ENCODE results near the gene BHLHA15. TPM values are rescaled to one million over a fixed set of nuclear protein-coding genes. Genes with fewer than 3 reads are reported as not detected.

BHLHA15 gene
- total RNA-seq, 1 experiment from 2014 or later: 5.2 TPM

GRCh38 chr7:98204670-98205069 is 6.6 kb upstream of the BHLHA15 start:
- Histone ChIP-seq H3K27ac (ENCODE audit: low read depth, low read length) (no peak overlapping the region), H4K20me1 (ENCODE audit: insufficient read depth) (no peaks in the 10 kb centered on the region), H3K4me3 (replicated peaks in 1 of 2; ENCODE audit: low read depth in 1 of 2, low read length in 2 of 2) (no peak overlapping the region), H3K36me3 (ENCODE audit: control insufficient read depth in 1 of 2, insufficient read depth in 2 of 2, low read length in 2 of 2) (peaks cover 0 to 2% of the 10 kb centered on the region in 2 experiments; a peak in 1 of 4 replicates), H3K79me2 (ENCODE audit: insufficient read depth, low read length) (0 out of 2 replicates have a peak, but pooled peaks cover 3% of the 10 kb centered on the region), H3K9ac (ENCODE audit: low read length) (no peak overlapping the region), H3K27me3 (ENCODE audit: insufficient read depth, low read length) (no peaks in the 10 kb centered on the region), H3K9me3 (ENCODE audit: control insufficient read depth in 1 of 2, insufficient read depth in 1 of 2, low read depth in 1 of 2, low read length in 2 of 2) (no peaks in the 10 kb centered on the region), H2AFZ (ENCODE audit: low read depth, low read length, poor library complexity, severe bottlenecking) (no peak overlapping the region), H3K4me1 (ENCODE audit: control insufficient read depth in 1 of 2, insufficient read depth in 2 of 2, low read length in 2 of 2) (no peaks in the 10 kb centered on the region), H3K4me2 (ENCODE audit: low read length) (no peak overlapping the region), H3K9me2 (ENCODE audit: insufficient read depth) (no peaks in the 10 kb centered on the region)
- CTCF ChIA-PET: interaction anchor here (0.8 kb wide), 1 partner anchor 183 kb away, joined by 3 read pairs; no protein-coding TSS in a partner anchor
- ATAC-seq (no peak), DNase-seq (ENCODE audit: low read depth, low spot score) (no peak)
- RAD21 ChIA-PET (ENCODE audit: low non-redundant PET in 1 of 2, low total read pairs in 2 of 2, uncharacterized antibody in 2 of 2, unreplicated experiment in 2 of 2): no interaction called here
- intact Hi-C loops (cut with micrococcal nuclease): no loop called here
- BruUV-seq (replicated peaks): no TSS peak
- TF ChIP-seq JUND (IDR thresholded peaks at IDR 0.05): no peak
- no peak for TF ChIP-seq REST (IDR thresholded peaks at IDR 0.05; ENCODE audit: low read depth)
- POLR2A ChIA-PET: no interaction called here

GRCh38 chr7:98205162-98205845 is 5.9 kb upstream of the BHLHA15 start:
- no peak overlapping the region for H3K4me3 ChIP-seq (replicated peaks in 1 of 2; ENCODE audit: low read depth in 1 of 2, low read length in 2 of 2)
- H3K4me2 ChIP-seq (ENCODE audit: low read length): no peak overlapping the region
- H3K9me2 ChIP-seq (ENCODE audit: insufficient read depth): no peaks in the 10 kb centered on the region
- CTCF ChIA-PET: no interaction called here
- H3K79me2 ChIP-seq (ENCODE audit: insufficient read depth, low read length): 0 out of 2 replicates have a peak, but pooled peaks cover under 1% of the 10 kb centered on the region
- no TSS peak for BruUV-seq (replicated peaks)
- ATAC-seq (no peak), DNase-seq (ENCODE audit: low read depth, low spot score) (no peak)
- H3K27me3 ChIP-seq (ENCODE audit: insufficient read depth, low read length): no peaks in the 10 kb centered on the region
- POLR2A ChIA-PET: no interaction called here
- RAD21 ChIA-PET (ENCODE audit: low non-redundant PET in 1 of 2, low total read pairs in 2 of 2, uncharacterized antibody in 2 of 2, unreplicated experiment in 2 of 2): no interaction called here
- no peak overlapping the region for H2AFZ ChIP-seq (ENCODE audit: low read depth, low read length, poor library complexity, severe bottlenecking)
- H3K27ac ChIP-seq (ENCODE audit: low read depth, low read length): no peak overlapping the region
- no peak overlapping the region for H3K9ac ChIP-seq (ENCODE audit: low read length)
- H3K4me1 ChIP-seq (ENCODE audit: control insufficient read depth in 1 of 2, insufficient read depth in 2 of 2, low read length in 2 of 2): no peaks in the 10 kb centered on the region
- peaks cover 0 to 2% of the 10 kb centered on the region in 2 experiments; a peak in 1 of 4 replicates for H3K36me3 ChIP-seq (ENCODE audit: control insufficient read depth in 1 of 2, insufficient read depth in 2 of 2, low read length in 2 of 2)
- intact Hi-C loops (cut with micrococcal nuclease): no loop called here
- H3K9me3 ChIP-seq (ENCODE audit: control insufficient read depth in 1 of 2, insufficient read depth in 1 of 2, low read depth in 1 of 2, low read length in 2 of 2): no peaks in the 10 kb centered on the region
- H4K20me1 ChIP-seq (ENCODE audit: insufficient read depth): no peaks in the 10 kb centered on the region
- no peak for TF ChIP-seq REST (IDR thresholded peaks at IDR 0.05; ENCODE audit: low read depth)
- TF ChIP-seq SRF (IDR thresholded peaks at IDR 0.05; ENCODE audit: low read depth): no peak
- TF ChIP-seq EZH2phosphoT487 (IDR thresholded peaks at IDR 0.05; ENCODE audit: borderline replicate concordance): no peak
- TF ChIP-seq ELF1 (IDR thresholded peaks at IDR 0.05; ENCODE audit: borderline replicate concordance, low read depth): no peak
- no peak for TF ChIP-seq ZFX (IDR thresholded peaks at IDR 0.05)
- TF ChIP-seq TCF7L2 (IDR thresholded peaks at IDR 0.05; ENCODE audit: borderline replicate concordance, extremely low read depth, insufficient read depth, insufficient read length): no peak
- TF ChIP-seq ZNF274 (IDR thresholded peaks at IDR 0.05; ENCODE audit: low read depth, low read length): no peak
- no peak for TF ChIP-seq CTCF (IDR thresholded peaks at IDR 0.05 in 2 of 3, conservative IDR thresholded peaks at IDR 0.05 in 1 of 3; ENCODE audit: borderline replicate concordance in 1 of 3, insufficient read depth in 1 of 3, low read depth in 2 of 3, low read length in 2 of 3)
